B cell (primary cell): ENCODE results near the gene ICE2.

Experiments used
- EZH2 ChIP-seq: IDR thresholded peaks from 2 replicates; pipeline ENCODE4 v1.6.1; 2012; ENCODE audit warnings: borderline replicate concordance, low read depth, mild to moderate bottlenecking, moderate library complexity, low read length; ENCODE audit not compliant: insufficient read depth, poor library complexity, severe bottlenecking
- TF ChIP-seq, protein P1 (sequence below): fragments of 200-600 bp; IDR thresholded peaks from one replicate; pipeline ENCODE4 v1.8.0; 2022; ENCODE audit warnings: antibody characterized with exemption, mild to moderate bottlenecking

DNA sequence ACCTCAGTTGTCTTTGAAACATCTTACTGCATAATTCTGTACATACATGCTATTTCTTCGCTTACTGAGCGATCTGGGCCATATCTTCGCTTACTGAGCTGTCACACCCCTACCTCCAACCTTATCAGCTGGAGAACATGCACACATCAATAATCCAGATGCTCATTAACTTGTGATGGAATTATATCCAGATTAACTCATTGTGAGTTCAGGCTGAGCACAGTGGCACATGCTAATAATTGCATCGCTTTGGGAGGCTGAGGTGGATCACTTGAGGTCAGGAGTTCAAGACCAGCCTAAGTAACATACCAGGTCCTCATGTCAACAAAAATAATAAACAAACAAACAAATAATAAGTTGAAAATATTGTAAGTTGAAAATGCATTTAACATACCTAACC, 61.8 kb downstream of the ICE2 start:
- TF ChIP-seq, protein P1, sequence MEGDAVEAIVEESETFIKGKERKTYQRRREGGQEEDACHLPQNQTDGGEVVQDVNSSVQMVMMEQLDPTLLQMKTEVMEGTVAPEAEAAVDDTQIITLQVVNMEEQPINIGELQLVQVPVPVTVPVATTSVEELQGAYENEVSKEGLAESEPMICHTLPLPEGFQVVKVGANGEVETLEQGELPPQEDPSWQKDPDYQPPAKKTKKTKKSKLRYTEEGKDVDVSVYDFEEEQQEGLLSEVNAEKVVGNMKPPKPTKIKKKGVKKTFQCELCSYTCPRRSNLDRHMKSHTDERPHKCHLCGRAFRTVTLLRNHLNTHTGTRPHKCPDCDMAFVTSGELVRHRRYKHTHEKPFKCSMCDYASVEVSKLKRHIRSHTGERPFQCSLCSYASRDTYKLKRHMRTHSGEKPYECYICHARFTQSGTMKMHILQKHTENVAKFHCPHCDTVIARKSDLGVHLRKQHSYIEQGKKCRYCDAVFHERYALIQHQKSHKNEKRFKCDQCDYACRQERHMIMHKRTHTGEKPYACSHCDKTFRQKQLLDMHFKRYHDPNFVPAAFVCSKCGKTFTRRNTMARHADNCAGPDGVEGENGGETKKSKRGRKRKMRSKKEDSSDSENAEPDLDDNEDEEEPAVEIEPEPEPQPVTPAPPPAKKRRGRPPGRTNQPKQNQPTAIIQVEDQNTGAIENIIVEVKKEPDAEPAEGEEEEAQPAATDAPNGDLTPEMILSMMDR: no peak
- TF ChIP-seq EZH2: no peak
